ENCODE data around the gene ACOT8. TPM values are rescaled to one million over a fixed set of nuclear protein-coding genes. Genes with fewer than 3 reads are reported as not detected.

The ACOT8 gene
- total and polyA plus RNA-seq, 2 of the 8 experiments (the other 6 are each of a cell fraction or from before 2014, with no cell fraction given) = 37.6 to 88.8 TPM

DNA sequence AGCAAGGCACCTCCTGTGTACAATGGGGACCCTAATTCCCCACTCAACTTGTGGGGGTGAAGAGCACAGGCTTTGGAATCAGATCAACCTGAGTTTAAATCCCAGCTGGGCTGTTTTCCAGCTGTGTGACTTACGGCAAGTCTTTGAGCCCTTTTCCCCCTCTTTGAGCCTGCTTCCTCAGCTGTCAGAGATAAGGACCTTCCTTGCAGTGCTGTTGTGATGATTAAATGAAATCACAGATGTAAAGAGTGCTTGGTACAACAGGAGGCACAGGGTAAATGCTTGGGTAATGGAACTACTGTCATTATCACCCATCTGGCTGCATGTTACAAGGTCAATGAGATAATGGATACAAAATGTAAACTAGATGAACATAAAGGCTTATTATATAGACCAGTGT, 20.4 kb downstream of the ACOT8 start:
- Histone ChIP-seq H3K4me2 (ENCODE audit: insufficient read depth in 1 of 2, low read depth in 2 of 2, low read length in 2 of 2) (no peak overlapping the region), H3K9ac (replicated peaks in 1 of 4; ENCODE audit: extremely low read depth in 1 of 4, low read depth in 3 of 4, low read length in 3 of 4) (no peak overlapping the region; a peak in 1 of 7 replicates)

More for the DNA sequence above, 20.4 kb downstream of the ACOT8 start:
- H4K91ac ChIP-seq (replicated peaks; ENCODE audit: insufficient read length, low read length) = no peak overlapping the region
- H3K27ac ChIP-seq (ENCODE audit: low read depth, low read length) = no peak overlapping the region
- H3K79me2 ChIP-seq (ENCODE audit: control insufficient read depth in 1 of 2, insufficient read depth in 2 of 2, low read length in 2 of 2) = peaks cover 0 to 11% of the 10 kb centered on the region in 2 experiments; a peak in 1 of 4 replicates
- H3K4me1 ChIP-seq (replicated peaks in 1 of 4; ENCODE audit: control insufficient read depth in 3 of 4, insufficient read depth in 4 of 4, low read length in 3 of 4) = peaks cover 0 to 17% (median 8%) of the 10 kb centered on the region in 4 experiments; a peak in 6 of 7 replicates
- H3K14ac ChIP-seq (ENCODE audit: insufficient read length) = no peak overlapping the region
- H3K23ac ChIP-seq (ENCODE audit: insufficient read length) = no peak overlapping the region
- H2BK5ac ChIP-seq (ENCODE audit: low read depth, low read length) = no peak overlapping the region
- POLR2A ChIA-PET (ENCODE audit: partially characterized antibody) = interaction anchor here (1.0 to 13.8 kb wide), 5 partner anchors 8 to 23 kb away, joined by 4 to 178 read pairs (median 36); partner anchors contain the start of genes ACOT8, UBE2C and ZSWIM3
- H3K23me2 ChIP-seq (ENCODE audit: low read depth, low read length) = peaks cover 8% of the 10 kb centered on the region; the same call in 1 of the 2 replicates
- H3K18ac ChIP-seq (ENCODE audit: extremely low read depth, low read length) = no peak overlapping the region
- H2BK20ac ChIP-seq (ENCODE audit: low read length) = no peak overlapping the region
- CTCF ChIA-PET (ENCODE audit: partially characterized antibody) = interaction anchor here (0.7 to 1.9 kb wide), 4 partner anchors 8 to 74 kb away, joined by 3 to 4 read pairs (median 3); no protein-coding TSS in a partner anchor
- FAIRE-seq (no peak), DNase-seq (ENCODE audit: low read depth in 1 of 2, low spot score in 2 of 2) (no peak)
- H3K4me3 ChIP-seq (ENCODE audit: extremely low read depth in 1 of 4, insufficient read depth in 2 of 4, low read depth in 3 of 4, low read length in 4 of 4) = no peak overlapping the region
- 100% methylated on average over 1 of the region's 1 CpG; no CpG with 5 or more reads in 1 of the 2 experiments for whole genome bisulfite sequencing, 2 experiments (ENCODE audit: extremely low coverage in 1 of 2, insufficient coverage in 1 of 2, insufficient read length in 1 of 2, insufficient replicate concordance in 2 of 2, low coverage in 1 of 2, low lambda C conversion rate in 2 of 2, missing lambda C conversion rate in 1 of 2)
- peaks cover 0 to 12% (median 4%) of the 10 kb centered on the region in 4 experiments; a peak in 4 of 8 replicates for H3K36me3 ChIP-seq (ENCODE audit: control insufficient read depth in 2 of 4, insufficient read depth in 4 of 4, low read length in 3 of 4)
- no peaks in the 10 kb centered on the region for H3K9me3 ChIP-seq (ENCODE audit: insufficient read depth in 2 of 2, low read depth in 1 of 2, low read length in 1 of 2)
- no peak overlapping the region for H3K56ac ChIP-seq (replicated peaks; ENCODE audit: insufficient read length, low read depth, low read length)
- no peak overlapping the region for H3K4ac ChIP-seq (replicated peaks; ENCODE audit: insufficient read length, low read depth, low read length)
- H2AK5ac ChIP-seq (ENCODE audit: low read depth, low read length) = no peak overlapping the region
- H4K5ac ChIP-seq (ENCODE audit: insufficient read length, low read depth, low read length) = no peak overlapping the region
- H2BK120ac ChIP-seq (replicated peaks; ENCODE audit: low read depth, low read length) = no peak overlapping the region
- no peak for TF ChIP-seq HDAC6 (IDR thresholded peaks at IDR 0.05; ENCODE audit: low read depth, low read length)
- no peak for TF ChIP-seq POU5F1 (IDR thresholded peaks at IDR 0.05; ENCODE audit: low read depth, low read length)
- no peak for TF ChIP-seq SP1 (IDR thresholded peaks at IDR 0.05; ENCODE audit: low read depth, low read length)
- no peak for TF ChIP-seq SUZ12 (IDR thresholded peaks at IDR 0.05; ENCODE audit: low read length)
- no peak for TF ChIP-seq RAD21 (IDR thresholded peaks at IDR 0.05 in 1 of 2, conservative IDR thresholded peaks at IDR 0.05 in 1 of 2; ENCODE audit: low read depth in 2 of 2, low read length in 2 of 2)
- TF ChIP-seq SP2 (IDR thresholded peaks at IDR 0.05; ENCODE audit: low read length) = no peak
- H4K20me1 ChIP-seq (replicated peaks in 1 of 2; ENCODE audit: control insufficient read depth in 1 of 2, insufficient read depth in 2 of 2, low read length in 2 of 2) = peaks cover 0 to 4% of the 10 kb centered on the region in 2 experiments
- no peak overlapping the region for H2BK15ac ChIP-seq (ENCODE audit: low read length)
- no peak overlapping the region for H2BK12ac ChIP-seq (ENCODE audit: low read depth, low read length)
- no peak overlapping the region for H2AFZ ChIP-seq (ENCODE audit: low read length)
- H4K8ac ChIP-seq (ENCODE audit: extremely low read depth, insufficient read depth, low read length) = no peak overlapping the region
- H3K79me1 ChIP-seq (ENCODE audit: low read depth, low read length) = peaks cover 9% of the 10 kb centered on the region
- H3K27me3 ChIP-seq (replicated peaks in 1 of 4; ENCODE audit: control insufficient read depth in 3 of 4, extremely low read depth in 1 of 4, insufficient read depth in 3 of 4, low read length in 3 of 4) = no peaks in the 10 kb centered on the region

Measured in H1 (cell line).